ENCODE results near the gene SMARCA4.

Gene SMARCA4

DNA sequence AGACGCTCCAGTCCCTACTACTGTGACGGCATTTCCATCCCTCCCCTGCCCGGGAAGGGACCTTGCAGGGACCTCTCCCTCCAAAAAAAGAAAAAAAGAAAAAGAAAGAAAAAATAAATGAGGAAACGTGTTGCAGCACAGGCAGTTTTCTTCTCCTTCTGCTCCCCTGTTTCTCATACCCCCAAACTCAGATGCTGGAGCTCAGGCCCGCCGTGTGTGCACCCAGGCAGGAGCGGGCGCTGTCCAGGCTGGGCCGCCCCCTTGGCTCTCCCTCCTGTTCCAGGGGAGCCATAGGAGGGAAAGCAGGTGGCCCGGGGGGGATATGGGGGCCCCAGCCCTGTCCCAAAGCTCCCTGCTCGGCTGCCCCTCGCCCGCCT is 38.2 kb upstream of the SMARCA4 start:
- H3K9ac ChIP-seq (ENCODE audit: insufficient read length, low read depth): no peak overlapping the region
- TF ChIP-seq SUZ12 (IDR thresholded peaks at IDR 0.05; ENCODE audit: extremely low read depth, insufficient read depth, insufficient read length): no peak
- TF ChIP-seq YY1 (IDR thresholded peaks at IDR 0.05; ENCODE audit: insufficient read depth, insufficient read length): no peak
- TF ChIP-seq ZNF274 (IDR thresholded peaks at IDR 0.05; ENCODE audit: low read depth, low read length): no peak
- H3K4me1 ChIP-seq (ENCODE audit: insufficient read depth, insufficient read length): peaks cover 4% of the 10 kb centered on the region
- H3K4me3 ChIP-seq (ENCODE audit: insufficient read length, low read depth): no peak overlapping the region
- DNase-seq (ENCODE audit: low read depth, low spot score): no peak
- H3K27me3 ChIP-seq (ENCODE audit: insufficient read depth, insufficient read length): no peaks in the 10 kb centered on the region
- peaks cover 84% of the 10 kb centered on the region for H3K36me3 ChIP-seq (ENCODE audit: insufficient read depth, insufficient read length, low read length)
- H3K9me3 ChIP-seq (ENCODE audit: insufficient read depth, low read length): no peaks in the 10 kb centered on the region

DNA sequence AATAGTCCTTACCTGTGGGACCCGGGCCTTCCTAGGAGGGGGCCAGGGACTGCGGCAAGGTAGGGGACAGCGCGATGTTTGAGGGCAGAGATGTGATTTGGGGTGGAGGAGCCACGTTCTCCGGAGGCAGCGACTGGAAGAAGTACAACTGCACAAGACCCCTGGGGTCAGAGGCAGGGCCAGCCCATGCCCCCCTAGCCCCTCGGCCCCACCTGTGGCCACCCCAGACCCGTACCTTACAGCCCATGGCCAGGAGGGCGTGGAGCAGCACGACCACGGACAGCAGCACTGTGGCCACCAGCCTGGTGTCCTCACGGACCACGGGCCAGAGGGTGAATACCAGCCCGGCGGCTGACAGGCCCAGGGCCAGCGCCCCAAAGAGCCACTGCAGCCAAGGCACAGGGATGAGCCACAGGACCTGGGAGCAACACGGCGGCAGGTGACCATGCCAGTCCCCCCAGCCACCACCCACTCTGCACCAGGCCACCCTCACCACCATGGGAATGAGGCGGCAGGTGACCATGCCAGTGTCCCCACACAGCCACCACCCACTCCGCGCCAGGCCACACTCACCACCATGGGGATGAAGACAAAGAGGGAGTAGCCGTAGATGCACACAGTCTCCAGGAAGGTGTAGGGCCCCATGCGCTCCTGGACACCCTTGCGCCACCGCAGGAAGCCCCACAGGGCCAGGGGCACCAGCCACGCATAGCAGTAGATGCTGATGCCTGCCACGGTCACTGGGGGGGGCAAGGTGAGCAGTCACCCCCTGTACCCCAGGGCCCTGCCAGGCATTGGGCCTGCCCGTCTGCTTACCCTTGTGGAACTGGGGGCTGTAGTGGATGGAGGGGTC is 37.3 kb upstream of the SMARCA4 start:
- Histone ChIP-seq H3K9me3 (ENCODE audit: insufficient read depth, low read length) (no peaks in the 10 kb centered on the region), H3K4me1 (ENCODE audit: insufficient read depth, insufficient read length) (peaks cover 4% of the 10 kb centered on the region), H3K4me3 (ENCODE audit: insufficient read length, low read depth) (no peak overlapping the region), H3K27me3 (ENCODE audit: insufficient read depth, insufficient read length) (no peaks in the 10 kb centered on the region), H3K36me3 (ENCODE audit: insufficient read depth, insufficient read length, low read length) (peaks cover 77% of the 10 kb centered on the region), H3K9ac (ENCODE audit: insufficient read length, low read depth) (peak overlapping the region; percentile 21)
- no peak for DNase-seq (ENCODE audit: low read depth, low spot score)
- no peak for TF ChIP-seq YY1 (IDR thresholded peaks at IDR 0.05; ENCODE audit: insufficient read depth, insufficient read length)
- no peak for TF ChIP-seq SUZ12 (IDR thresholded peaks at IDR 0.05; ENCODE audit: extremely low read depth, insufficient read depth, insufficient read length)
- TF ChIP-seq ZNF274 (IDR thresholded peaks at IDR 0.05; ENCODE audit: low read depth, low read length): no peak

DNA sequence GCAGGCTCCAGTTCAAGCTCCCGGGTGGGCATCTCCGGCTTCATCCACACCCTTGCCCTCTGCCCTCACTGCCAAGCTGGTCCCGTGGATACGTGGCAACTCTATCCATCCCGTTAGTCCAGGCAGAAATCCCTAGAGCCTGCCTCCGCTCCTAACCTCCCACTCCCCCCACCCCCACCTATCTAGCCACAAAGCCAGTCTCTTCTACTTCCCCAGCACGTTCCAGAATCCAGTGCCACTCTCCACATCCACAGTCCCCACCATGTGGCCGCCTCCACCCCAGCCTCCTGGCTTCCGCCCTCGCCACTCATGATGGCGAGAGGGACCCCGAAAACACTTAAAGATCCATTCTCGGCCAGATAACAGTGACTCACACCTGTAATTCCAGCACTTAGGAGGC is 36.2 kb upstream of the SMARCA4 start:
- Histone ChIP-seq H3K9ac (ENCODE audit: insufficient read length, low read depth) (no peak overlapping the region), H3K36me3 (ENCODE audit: insufficient read depth, insufficient read length, low read length) (peaks cover 69% of the 10 kb centered on the region), H3K4me1 (ENCODE audit: insufficient read depth, insufficient read length) (peaks cover 6% of the 10 kb centered on the region), H3K9me3 (ENCODE audit: insufficient read depth, low read length) (no peaks in the 10 kb centered on the region), H3K27me3 (ENCODE audit: insufficient read depth, insufficient read length) (no peaks in the 10 kb centered on the region), H3K4me3 (ENCODE audit: insufficient read length, low read depth) (no peak overlapping the region)
- no peak for DNase-seq (ENCODE audit: low read depth, low spot score)
- no peak for TF ChIP-seq ZNF274 (IDR thresholded peaks at IDR 0.05; ENCODE audit: low read depth, low read length)
- no peak for TF ChIP-seq SUZ12 (IDR thresholded peaks at IDR 0.05; ENCODE audit: extremely low read depth, insufficient read depth, insufficient read length)
- TF ChIP-seq YY1 (IDR thresholded peaks at IDR 0.05; ENCODE audit: insufficient read depth, insufficient read length): no peak

DNA sequence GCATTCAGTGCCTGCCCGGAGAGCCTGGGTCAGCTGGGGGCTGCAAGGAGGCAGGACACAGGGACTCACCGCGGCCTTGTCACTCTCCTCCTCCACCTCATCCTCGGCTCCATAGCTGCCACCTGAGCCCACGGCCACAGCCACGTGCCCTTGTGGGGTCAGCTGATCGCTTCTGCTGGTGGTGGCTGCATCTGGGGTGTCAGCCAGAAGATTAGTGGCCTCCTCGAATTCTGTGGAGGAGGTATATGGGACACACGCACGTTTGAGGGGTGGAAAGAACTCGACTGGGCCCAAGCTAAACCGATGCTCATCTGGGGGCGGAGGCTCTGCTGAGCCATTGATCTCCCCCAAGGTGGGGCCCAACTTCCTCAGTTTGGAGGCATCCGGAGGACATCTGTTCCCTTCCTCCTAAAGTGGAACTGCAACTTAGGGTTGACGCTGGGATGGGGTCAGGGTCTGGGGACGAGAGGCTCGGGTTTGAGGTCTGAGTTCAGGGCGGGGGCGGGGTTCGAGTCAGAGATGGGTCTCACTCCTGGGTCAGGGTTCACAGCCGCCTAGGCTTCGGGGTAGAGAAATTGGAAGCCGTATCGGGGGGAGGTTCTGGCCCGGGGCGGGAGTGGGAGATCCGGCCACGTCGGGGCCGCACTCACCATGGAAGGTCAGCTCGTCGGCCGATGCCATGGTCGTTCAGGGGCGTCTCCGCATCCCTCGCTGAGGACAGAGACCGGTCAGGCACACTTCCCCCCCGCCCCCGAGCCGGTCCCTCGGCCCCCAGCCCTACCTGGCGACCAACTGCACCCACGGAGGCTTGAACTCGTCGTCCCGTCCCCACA is 32.9 kb upstream of the SMARCA4 start:
- H3K36me3 ChIP-seq (ENCODE audit: insufficient read depth, insufficient read length, low read length): peaks cover 60% of the 10 kb centered on the region
- H3K9ac ChIP-seq (ENCODE audit: insufficient read length, low read depth): peak overlapping the region; percentile 87

DNA sequence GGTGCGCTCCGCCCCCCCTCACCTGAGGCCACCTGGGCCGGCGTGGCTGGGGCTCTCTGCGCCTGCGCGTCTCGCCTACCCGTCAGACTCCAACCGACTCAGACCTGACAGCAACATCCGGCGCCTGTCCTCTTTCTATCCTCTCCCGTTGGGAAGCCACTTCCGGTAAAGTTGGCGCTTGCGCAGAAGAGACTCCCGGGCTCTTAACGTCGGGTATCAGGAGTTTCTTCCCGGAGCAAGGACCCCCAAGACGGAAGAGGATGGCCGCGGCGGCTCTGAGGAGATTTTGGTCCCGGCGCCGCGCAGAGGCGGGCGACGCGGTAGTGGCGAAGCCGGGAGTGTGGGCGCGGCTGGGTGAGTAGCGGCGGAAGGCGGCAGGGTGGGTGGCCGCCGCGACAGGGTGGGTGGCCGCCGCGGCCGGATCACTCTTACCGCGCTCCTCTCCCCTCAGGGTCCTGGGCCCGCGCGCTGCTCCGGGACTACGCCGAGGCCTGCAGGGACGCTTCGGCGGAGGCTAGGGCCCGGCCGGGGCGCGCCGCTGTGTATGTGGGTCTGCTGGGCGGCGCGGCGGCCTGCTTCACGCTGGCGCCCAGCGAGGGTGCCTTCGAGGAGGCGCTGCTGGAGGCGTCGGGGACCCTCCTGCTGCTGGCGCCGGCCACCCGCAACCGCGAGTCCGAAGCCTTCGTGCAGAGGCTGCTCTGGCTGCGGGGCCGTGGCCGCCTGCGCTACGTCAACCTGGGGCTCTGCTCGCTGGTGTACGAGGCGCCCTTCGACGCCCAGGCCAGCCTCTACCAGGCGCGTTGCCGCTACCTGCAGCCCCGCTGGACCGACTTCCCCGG is 32.0 kb upstream of the SMARCA4 start, which contains the start of the genes TIMM29 and YIPF2:
TSS of gene TIMM29 (plus strand) at position 249 of the 839 bp plus-strand sequence. CDS start at position 261, 12 bp downstream.
TSS of gene YIPF2 (minus strand) at position 77 of the 839 bp plus-strand sequence. CDS start 229 bp downstream, outside the sequence.
- H3K9me3 ChIP-seq (ENCODE audit: insufficient read depth, low read length): no peaks in the 10 kb centered on the region
- H3K36me3 ChIP-seq (ENCODE audit: insufficient read depth, insufficient read length, low read length): peaks cover 58% of the 10 kb centered on the region
- no peaks in the 10 kb centered on the region for H3K27me3 ChIP-seq (ENCODE audit: insufficient read depth, insufficient read length)
- TF ChIP-seq YY1 (IDR thresholded peaks at IDR 0.05; ENCODE audit: insufficient read depth, insufficient read length) (peak; percentile 71), SUZ12 (IDR thresholded peaks at IDR 0.05; ENCODE audit: extremely low read depth, insufficient read depth, insufficient read length) (no peak)
- H3K4me3 ChIP-seq (ENCODE audit: insufficient read length, low read depth): peak within 1 kb of the TSS; percentile 100
- H3K4me1 ChIP-seq (ENCODE audit: insufficient read depth, insufficient read length): peaks cover 9% of the 10 kb centered on the region
- DNase-seq (ENCODE audit: low read depth, low spot score): peak; percentile 97
- peak within 1 kb of the TSS; percentile 99 for H3K9ac ChIP-seq (ENCODE audit: insufficient read length, low read depth)

More for the DNA sequence above, 32.9 kb upstream of the SMARCA4 start:
- Histone ChIP-seq H3K9me3 (ENCODE audit: insufficient read depth, low read length) (no peaks in the 10 kb centered on the region), H3K4me1 (ENCODE audit: insufficient read depth, insufficient read length) (peaks cover 9% of the 10 kb centered on the region), H3K4me3 (ENCODE audit: insufficient read length, low read depth) (peak overlapping the region; percentile 100), H3K27me3 (ENCODE audit: insufficient read depth, insufficient read length) (no peaks in the 10 kb centered on the region)
- TF ChIP-seq YY1 (IDR thresholded peaks at IDR 0.05; ENCODE audit: insufficient read depth, insufficient read length): no peak
- TF ChIP-seq ZNF274 (IDR thresholded peaks at IDR 0.05; ENCODE audit: low read depth, low read length): no peak
- no peak for TF ChIP-seq SUZ12 (IDR thresholded peaks at IDR 0.05; ENCODE audit: extremely low read depth, insufficient read depth, insufficient read length)
- no peak for DNase-seq (ENCODE audit: low read depth, low spot score)

DNA sequence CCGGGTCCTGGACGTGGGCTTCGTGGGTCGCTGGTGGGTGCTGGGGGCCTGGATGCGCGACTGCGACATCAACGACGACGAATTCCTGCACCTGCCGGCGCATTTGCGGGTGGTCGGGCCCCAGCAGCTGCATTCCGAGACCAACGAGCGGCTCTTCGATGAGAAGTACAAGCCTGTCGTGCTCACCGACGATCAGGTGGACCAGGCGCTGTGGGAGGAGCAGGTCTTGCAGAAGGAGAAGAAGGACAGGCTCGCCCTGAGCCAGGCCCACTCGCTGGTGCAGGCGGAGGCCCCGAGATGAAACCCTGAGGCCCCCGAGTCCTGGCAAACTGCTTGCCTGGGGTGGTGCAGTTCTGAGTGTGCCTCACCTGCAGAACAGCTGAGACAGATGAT is 31.4 kb upstream of the SMARCA4 start:
- H3K9ac ChIP-seq (ENCODE audit: insufficient read length, low read depth): peak overlapping the region; percentile 99
- H3K9me3 ChIP-seq (ENCODE audit: insufficient read depth, low read length): no peaks in the 10 kb centered on the region
- H3K36me3 ChIP-seq (ENCODE audit: insufficient read depth, insufficient read length, low read length): peaks cover 52% of the 10 kb centered on the region
- TF ChIP-seq SUZ12 (IDR thresholded peaks at IDR 0.05; ENCODE audit: extremely low read depth, insufficient read depth, insufficient read length) (no peak), ZNF274 (IDR thresholded peaks at IDR 0.05; ENCODE audit: low read depth, low read length) (no peak)
- H3K4me1 ChIP-seq (ENCODE audit: insufficient read depth, insufficient read length): peaks cover 9% of the 10 kb centered on the region
- H3K4me3 ChIP-seq (ENCODE audit: insufficient read length, low read depth): peak overlapping the region; percentile 100
- no peaks in the 10 kb centered on the region for H3K27me3 ChIP-seq (ENCODE audit: insufficient read depth, insufficient read length)
- no peak for DNase-seq (ENCODE audit: low read depth, low spot score)

Measured in NT2/D1 (cell line).